ENCODE data around the gene RNU1-2.
"Not testable (repeated sequence)": the region's sequence is repeated elsewhere in the genome, so short reads cannot be mapped to it uniquely, and the experiment has no call there.

DNA sequence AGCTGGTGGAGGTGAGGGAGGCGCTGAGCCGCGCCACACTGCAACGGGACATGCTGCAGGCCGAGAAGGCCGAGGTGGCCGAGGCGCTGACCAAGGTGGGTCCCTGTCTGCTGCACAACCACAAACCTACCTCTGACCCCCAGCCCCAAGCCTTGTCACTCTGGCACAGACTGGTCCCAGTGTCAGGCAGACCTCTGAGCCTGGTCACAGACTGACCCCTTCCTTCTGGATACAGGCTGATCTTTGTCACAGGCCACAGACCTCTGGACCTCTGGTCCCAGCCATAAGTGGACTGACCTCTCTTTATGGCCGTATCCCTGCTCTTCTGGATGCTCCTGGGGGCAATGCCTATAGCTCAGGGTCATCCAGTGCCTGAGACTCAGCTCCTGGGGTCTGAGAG, 49.7 kb downstream of the RNU1-2 start:
- TF ChIP-seq, protein P1, sequence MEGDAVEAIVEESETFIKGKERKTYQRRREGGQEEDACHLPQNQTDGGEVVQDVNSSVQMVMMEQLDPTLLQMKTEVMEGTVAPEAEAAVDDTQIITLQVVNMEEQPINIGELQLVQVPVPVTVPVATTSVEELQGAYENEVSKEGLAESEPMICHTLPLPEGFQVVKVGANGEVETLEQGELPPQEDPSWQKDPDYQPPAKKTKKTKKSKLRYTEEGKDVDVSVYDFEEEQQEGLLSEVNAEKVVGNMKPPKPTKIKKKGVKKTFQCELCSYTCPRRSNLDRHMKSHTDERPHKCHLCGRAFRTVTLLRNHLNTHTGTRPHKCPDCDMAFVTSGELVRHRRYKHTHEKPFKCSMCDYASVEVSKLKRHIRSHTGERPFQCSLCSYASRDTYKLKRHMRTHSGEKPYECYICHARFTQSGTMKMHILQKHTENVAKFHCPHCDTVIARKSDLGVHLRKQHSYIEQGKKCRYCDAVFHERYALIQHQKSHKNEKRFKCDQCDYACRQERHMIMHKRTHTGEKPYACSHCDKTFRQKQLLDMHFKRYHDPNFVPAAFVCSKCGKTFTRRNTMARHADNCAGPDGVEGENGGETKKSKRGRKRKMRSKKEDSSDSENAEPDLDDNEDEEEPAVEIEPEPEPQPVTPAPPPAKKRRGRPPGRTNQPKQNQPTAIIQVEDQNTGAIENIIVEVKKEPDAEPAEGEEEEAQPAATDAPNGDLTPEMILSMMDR (IDR thresholded peaks at IDR 0.05; ENCODE audit: borderline replicate concordance, extremely low read depth, low read length, poor library complexity, severe bottlenecking), result not testable (repeated sequence)
- TF ChIP-seq EZH2 (IDR thresholded peaks at IDR 0.05; ENCODE audit: borderline replicate concordance, low read depth, low read length, severe bottlenecking), result not testable (repeated sequence)
